Fibroblast of lung (primary cell): ENCODE results near the gene WDR64. TPM values are rescaled to one million over a fixed set of nuclear protein-coding genes. Genes with fewer than 3 reads are reported as not detected.

Experiments
- DNase-seq, 2 donors: peaks; one replicate each; pipeline versions ENCODE4 v3.0.0 to v3.0.0-alpha.2; 2010; ENCODE audit warnings: low read depth in 2 of 2
- H2AFZ ChIP-seq: 2 replicates; pipeline ENCODE4 v1.5.1; 2012; ENCODE audit warnings: low read length, control low read depth, inconsistent platforms
- H3K27ac ChIP-seq: 2 replicates; pipeline ENCODE4 v1.5.1; 2011; ENCODE audit warnings: low read length, control low read depth; ENCODE audit not compliant: insufficient read depth
- H3K27me3 ChIP-seq: 2 replicates; pipeline ENCODE4 v1.5.1; 2011; ENCODE audit warnings: mild to moderate bottlenecking, low read length; ENCODE audit not compliant: control insufficient read depth, insufficient read depth
- H3K36me3 ChIP-seq: 2 replicates; pipeline ENCODE4 v1.5.1; 2011; ENCODE audit warnings: low read length; ENCODE audit not compliant: control insufficient read depth, insufficient read depth
- H3K4me1 ChIP-seq: 2 replicates; pipeline ENCODE4 v1.5.1; 2011; ENCODE audit warnings: low read length; ENCODE audit not compliant: control insufficient read depth, insufficient read depth; ENCODE audit errors: extremely low read depth
- H3K4me2 ChIP-seq: 2 replicates; pipeline ENCODE4 v1.5.1; 2011; ENCODE audit warnings: low read length, control low read depth; ENCODE audit not compliant: insufficient read depth; ENCODE audit errors: extremely low read depth
- H3K4me3 ChIP-seq, 4 experiments: fragments of 200-600 bp in 1 of 4; sonication (generic) in 1 of 4; replicated peaks in 1 of 4; 2 replicates each; pipeline ENCODE4 v1.5.1; 2011 to 2016; ENCODE audit warnings: low read length in 4 of 4, low read depth in 3 of 4, mild to moderate bottlenecking in 3 of 4, control low read depth in 2 of 4, inconsistent platforms in 1 of 4, mixed read lengths in 1 of 4; ENCODE audit not compliant: insufficient read depth in 1 of 4; ENCODE audit errors: control extremely low read depth in 1 of 4
- H3K79me2 ChIP-seq: 2 replicates; pipeline ENCODE4 v1.5.1; 2012; ENCODE audit warnings: mild to moderate bottlenecking, low read length, inconsistent platforms; ENCODE audit not compliant: control insufficient read depth, insufficient read depth
- H3K9ac ChIP-seq: 2 replicates; pipeline ENCODE4 v1.5.1; 2011; ENCODE audit warnings: mild to moderate bottlenecking, low read length, control low read depth; ENCODE audit not compliant: insufficient read depth
- H3K9me3 ChIP-seq: 2 replicates; pipeline ENCODE4 v1.5.1; 2012; ENCODE audit warnings: low read depth, low read length; ENCODE audit not compliant: control insufficient read depth, insufficient read depth
- H4K20me1 ChIP-seq: 2 replicates; pipeline ENCODE4 v1.5.1; 2011; ENCODE audit warnings: low read length; ENCODE audit not compliant: control insufficient read depth, insufficient read depth; ENCODE audit errors: extremely low read depth
- CTCF ChIP-seq, 2 donors: IDR thresholded peaks in 1 of 2; conservative IDR thresholded peaks in 1 of 2; 1 replicate in 1 of 2; 2 replicates in 1 of 2; pipeline ENCODE4 v1.5.1; 2011 to 2012; ENCODE audit warnings: low read length in 2 of 2, control low read depth in 1 of 2, inconsistent platforms in 1 of 2, low read depth in 1 of 2, mild to moderate bottlenecking in 1 of 2
- EZH2 ChIP-seq: IDR thresholded peaks from 2 replicates; pipeline ENCODE4 v1.5.1; 2012; ENCODE audit warnings: low read length, control low read depth, mild to moderate bottlenecking; ENCODE audit errors: missing control alignments
- polyA plus RNA-seq, 2 donors: library from polyadenylated mRNA; depleted of rRNA in 1 of 2; stranded (reverse) in 1 of 2; unstranded in 1 of 2; fragments of >200 nt; gene quantifications; 2 replicates each; pipeline ENCODE4 v1.2.1, GENCODE V29; 2011 to 2012; ENCODE audit warnings: missing spikeins in 1 of 2
- total RNA-seq: library from RNA; depleted of rRNA; stranded (reverse); fragments of >200 nt; gene quantifications from 2 replicates; pipeline ENCODE4 v1.2.1, GENCODE V29; 2014

The WDR64 gene
- total and polyA plus RNA-seq, 2 donors (not counting 1 experiment from before 2014, with no cell fraction given) = not detected

DNA sequence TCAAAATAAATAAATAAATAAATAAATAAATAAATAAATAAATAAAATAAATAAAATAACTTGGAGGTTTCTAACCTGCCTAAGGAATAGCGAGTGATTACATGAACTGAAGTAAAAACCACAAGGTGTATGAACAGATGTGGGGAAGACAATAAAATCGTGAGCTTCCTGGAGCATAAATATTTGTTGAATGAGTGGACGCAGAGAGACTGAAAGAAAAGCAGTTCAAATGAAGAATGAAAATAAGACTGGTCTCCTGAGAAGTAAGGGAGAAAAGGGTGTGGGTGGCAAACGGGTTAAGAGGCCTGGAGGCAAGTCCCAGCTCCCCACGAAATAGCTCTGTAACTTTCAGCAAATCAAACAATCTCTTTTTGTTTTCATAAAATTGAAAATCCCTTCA is 45.5 kb upstream of the WDR64 start:
- H2AFZ ChIP-seq = no peak overlapping the region
- no peak overlapping the region for H3K27ac ChIP-seq
- H3K36me3 ChIP-seq = no peaks in the 10 kb centered on the region
- no peak overlapping the region for H3K9ac ChIP-seq
- H3K4me1 ChIP-seq = peaks cover 6% of the 10 kb centered on the region
- H3K27me3 ChIP-seq = no peaks in the 10 kb centered on the region
- H3K79me2 ChIP-seq = no peaks in the 10 kb centered on the region
- H3K4me3 ChIP-seq = no peak overlapping the region
- TF ChIP-seq CTCF (conservative IDR thresholded peaks at IDR 0.05 in 1 of 2, IDR thresholded peaks at IDR 0.05 in 1 of 2; ENCODE audit: low read depth in 1 of 2, low read length in 2 of 2) = no peak
- TF ChIP-seq EZH2 = no peak
- no peaks in the 10 kb centered on the region for H3K9me3 ChIP-seq
- no peaks in the 10 kb centered on the region for H4K20me1 ChIP-seq
- no peak overlapping the region for H3K4me2 ChIP-seq
- peak in 1 of 2 donors; percentile 60 for DNase-seq

DNA sequence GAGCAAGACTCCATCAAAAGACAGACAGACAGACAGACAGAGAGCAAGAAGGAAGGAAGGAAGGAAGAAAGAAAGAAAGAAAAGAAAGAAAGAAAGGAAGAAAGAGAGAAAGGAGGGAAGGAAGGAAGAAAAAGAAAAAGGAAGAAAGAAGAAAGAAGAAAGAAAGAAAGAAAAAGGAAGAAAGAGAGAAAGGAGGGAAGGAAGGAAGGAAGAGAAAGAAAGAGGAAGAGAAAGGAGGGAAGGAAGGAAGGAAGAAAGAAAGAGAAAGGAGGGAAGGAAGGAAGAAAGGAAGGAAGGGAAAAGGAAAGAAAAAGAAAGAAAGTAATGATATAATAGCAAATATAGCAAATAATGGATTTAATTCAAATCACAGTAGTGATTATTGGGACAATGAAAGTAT is 44.6 kb upstream of the WDR64 start:
- no peaks in the 10 kb centered on the region for H4K20me1 ChIP-seq
- H3K9ac ChIP-seq = no peak overlapping the region
- no peak overlapping the region for H2AFZ ChIP-seq
- TF ChIP-seq CTCF (conservative IDR thresholded peaks at IDR 0.05 in 1 of 2, IDR thresholded peaks at IDR 0.05 in 1 of 2; ENCODE audit: low read depth in 1 of 2, low read length in 2 of 2) (no peak), EZH2 (no peak)
- no peaks in the 10 kb centered on the region for H3K36me3 ChIP-seq
- no peak for DNase-seq
- H3K4me2 ChIP-seq = no peak overlapping the region
- H3K27me3 ChIP-seq = no peaks in the 10 kb centered on the region
- H3K27ac ChIP-seq = no peak overlapping the region
- no peaks in the 10 kb centered on the region for H3K9me3 ChIP-seq
- H3K4me1 ChIP-seq = peaks cover 11% of the 10 kb centered on the region
- no peak overlapping the region for H3K4me3 ChIP-seq
- no peaks in the 10 kb centered on the region for H3K79me2 ChIP-seq

DNA sequence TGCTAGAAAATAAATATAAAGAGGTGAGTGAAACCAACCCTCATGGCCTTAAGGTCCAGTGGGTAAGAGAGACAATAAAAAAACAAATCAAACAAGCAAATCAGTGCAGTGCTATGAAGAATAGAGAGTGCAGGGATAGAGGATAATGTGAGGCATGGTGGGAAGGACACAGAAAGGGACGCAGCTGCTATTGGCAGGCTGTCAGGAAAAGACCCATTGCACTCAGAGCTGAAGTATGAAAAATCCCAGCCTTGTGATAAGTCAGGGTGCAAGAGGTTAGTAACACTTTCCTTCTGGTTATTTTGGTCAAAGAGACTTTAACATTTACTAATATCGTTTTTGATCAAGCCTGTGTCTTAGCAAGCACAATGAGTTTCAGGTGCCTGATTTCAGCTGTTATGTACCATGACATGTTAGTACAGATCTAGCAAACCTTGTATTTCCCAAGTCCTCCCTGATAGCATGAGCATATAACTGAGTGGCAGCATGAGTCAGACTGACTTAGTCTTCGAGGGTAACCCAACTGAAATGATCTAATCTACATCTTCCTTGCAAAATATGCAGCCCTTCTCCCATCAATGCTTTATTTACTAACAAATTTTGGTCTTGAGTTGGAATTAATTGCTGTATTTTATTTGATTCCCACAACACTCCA is 43.6 kb upstream of the WDR64 start:
- Histone ChIP-seq H3K27ac (no peak overlapping the region), H3K9ac (no peak overlapping the region), H3K4me3 (no peak overlapping the region), H3K27me3 (no peaks in the 10 kb centered on the region), H3K4me2 (no peak overlapping the region), H4K20me1 (no peaks in the 10 kb centered on the region), H3K79me2 (no peaks in the 10 kb centered on the region), H3K36me3 (no peaks in the 10 kb centered on the region), H3K4me1 (peaks cover 11% of the 10 kb centered on the region), H3K9me3 (no peaks in the 10 kb centered on the region), H2AFZ (no peak overlapping the region)
- TF ChIP-seq CTCF (conservative IDR thresholded peaks at IDR 0.05 in 1 of 2, IDR thresholded peaks at IDR 0.05 in 1 of 2; ENCODE audit: low read depth in 1 of 2, low read length in 2 of 2) (no peak), EZH2 (no peak)
- peak; percentile 61 to 71 for DNase-seq
